Brain microvascular endothelial cell (primary cell): ENCODE data around the gene ELMO1.

Experiments
- DNase-seq: peaks from one replicate; pipeline ENCODE4 v3.0.0-alpha.2; 2020
- H3K27ac ChIP-seq: fragments of 250-450 bp; sonication (Bioruptor Pico); 2 replicates; pipeline ENCODE4 v1.5.1; 2020; ENCODE audit warnings: mild to moderate bottlenecking, moderate library complexity
- H3K27me3 ChIP-seq: fragments of 250-450 bp; sonication (Bioruptor Pico); replicated peaks from 2 replicates; pipeline ENCODE4 v1.5.1; 2020; ENCODE audit warnings: mild to moderate bottlenecking
- H3K36me3 ChIP-seq: fragments of 250-450 bp; sonication (Bioruptor Pico); replicated peaks from 2 replicates; pipeline ENCODE4 v1.5.1; 2020; ENCODE audit warnings: mild to moderate bottlenecking
- H3K4me3 ChIP-seq: 2 replicates; pipeline ENCODE4 v1.5.1; 2011; ENCODE audit warnings: low read depth, mild to moderate bottlenecking, control low read depth, low read length, moderate library complexity
- CTCF ChIP-seq: IDR thresholded peaks from 2 replicates; pipeline ENCODE4 v1.5.1; 2011; ENCODE audit warnings: low read depth, mild to moderate bottlenecking, moderate library complexity, low read length, control low read depth, inconsistent platforms; ENCODE audit errors: missing control alignments
- in situ Hi-C: cut with HindIII; loops from 2 replicates; pipeline ENCODE4 v1.10.0; 2017; ENCODE audit warnings: low sequenced_read_pairs, low pct_ligation_motif_present

Gene ELMO1

GRCh38 chr7:36925691-36926090, 523.0 kb downstream of the ELMO1 start:
- in situ Hi-C loops, result no loop called here
- H3K27ac ChIP-seq, result no peak overlapping the region
- no peak for DNase-seq
- no peak overlapping the region for H3K4me3 ChIP-seq
- H3K27me3 ChIP-seq, result no peaks in the 10 kb centered on the region
- no peak for TF ChIP-seq CTCF
- no peaks in the 10 kb centered on the region for H3K36me3 ChIP-seq

- no peak for DNase-seq
- Histone ChIP-seq H3K4me3 (no peak overlapping the region), H3K36me3 (no peaks in the 10 kb centered on the region), H3K27ac (no peak overlapping the region), H3K27me3 (no peaks in the 10 kb centered on the region)
- in situ Hi-C loops, result no loop called here
- no peak for TF ChIP-seq CTCF
These were observed 523.5 kb downstream of the ELMO1 start for GRCh38 chr7:36925207-36925606.

- Histone ChIP-seq H3K27ac (no peak overlapping the region), H3K4me3 (no peak overlapping the region)
- in situ Hi-C loops, result no loop called here
These were observed 524.7 kb downstream of the ELMO1 start for GRCh38 chr7:36923943-36924436.

GRCh38 chr7:36923185-36923584, 525.5 kb downstream of the ELMO1 start:
- Histone ChIP-seq H3K27ac (no peak overlapping the region), H3K27me3 (no peaks in the 10 kb centered on the region), H3K36me3 (no peaks in the 10 kb centered on the region), H3K4me3 (no peak overlapping the region)
- TF ChIP-seq CTCF, result no peak
- no peak for DNase-seq
- in situ Hi-C loops, result no loop called here

More at GRCh38 chr7:36923943-36924436, 524.7 kb downstream of the ELMO1 start:
- TF ChIP-seq CTCF, result no peak
- H3K27me3 ChIP-seq, result no peaks in the 10 kb centered on the region
- H3K36me3 ChIP-seq, result no peaks in the 10 kb centered on the region
- no peak for DNase-seq

- TF ChIP-seq CTCF, result no peak
- in situ Hi-C loops, result no loop called here
- H3K27ac ChIP-seq, result no peak overlapping the region
- no peak overlapping the region for H3K4me3 ChIP-seq
- DNase-seq, result no peak
- H3K36me3 ChIP-seq, result no peaks in the 10 kb centered on the region
- H3K27me3 ChIP-seq, result no peaks in the 10 kb centered on the region
These were observed 528.2 kb downstream of the ELMO1 start for GRCh38 chr7:36920433-36920832.

GRCh38 chr7:36919738-36920137, 528.9 kb downstream of the ELMO1 start:
- no peak for TF ChIP-seq CTCF
- DNase-seq, result no peak
- H3K4me3 ChIP-seq, result no peak overlapping the region
- H3K27ac ChIP-seq, result no peak overlapping the region
- in situ Hi-C loops, result no loop called here
- H3K36me3 ChIP-seq, result no peaks in the 10 kb centered on the region
- no peaks in the 10 kb centered on the region for H3K27me3 ChIP-seq
